Hepatic stellate cell (primary cell): ENCODE measurements around the gene FLRT3.

ENCODE experiments used
- DNase-seq: peaks from one replicate; pipeline ENCODE4 v3.0.0; 2011; ENCODE audit warnings: low spot score

FLRT3 gene

GRCh38 chr20:14337400-14338171, at the start of gene FLRT3:
Gene FLRT3, minus strand, starts transcription at chr20:14337612. Its CDS starts 10,106 bp downstream, at chr20:14327506.
- DNase-seq = peak; percentile 62

- no peak for DNase-seq
Measured at GRCh38 chr20:14386726-14387125, 49.3 kb upstream of the FLRT3 start.

- no peak for DNase-seq
Measured at GRCh38 chr20:14385176-14385740, 47.8 kb upstream of the FLRT3 start.

GRCh38 chr20:14384416-14385175, 47.2 kb upstream of the FLRT3 start:
- DNase-seq = no peak

- no peak for DNase-seq
Measured at GRCh38 chr20:14383335-14383734, 45.9 kb upstream of the FLRT3 start.

GRCh38 chr20:14378326-14378725, 40.9 kb upstream of the FLRT3 start:
- DNase-seq = no peak

GRCh38 chr20:14375416-14375985, 38.1 kb upstream of the FLRT3 start:
- DNase-seq = no peak

- no peak for DNase-seq
Measured at GRCh38 chr20:14374196-14374595, 36.8 kb upstream of the FLRT3 start.

- no peak for DNase-seq
Measured at GRCh38 chr20:14361509-14362345, 24.3 kb upstream of the FLRT3 start.

GRCh38 chr20:14360416-14360815, 23.0 kb upstream of the FLRT3 start:
- DNase-seq = no peak

GRCh38 chr20:14355791-14356190, 18.4 kb upstream of the FLRT3 start:
- no peak for DNase-seq

GRCh38 chr20:14344746-14345145, 7.3 kb upstream of the FLRT3 start:
- no peak for DNase-seq

- DNase-seq = no peak
Measured at GRCh38 chr20:14343491-14344065, 6.2 kb upstream of the FLRT3 start.

- DNase-seq = no peak
Measured at GRCh38 chr20:14342918-14343317, 5.5 kb upstream of the FLRT3 start.

GRCh38 chr20:14341801-14342200, 4.4 kb upstream of the FLRT3 start:
- no peak for DNase-seq

GRCh38 chr20:14336686-14337085, 726 bp downstream of the FLRT3 start:
- DNase-seq = no peak

- no peak for DNase-seq
Measured at GRCh38 chr20:14335052-14335451, 2.4 kb downstream of the FLRT3 start.

GRCh38 chr20:14334306-14334930, 3.0 kb downstream of the FLRT3 start:
- no peak for DNase-seq

- DNase-seq = no peak
Measured at GRCh38 chr20:14333721-14334120, 3.7 kb downstream of the FLRT3 start.

GRCh38 chr20:14332866-14333265, 4.5 kb downstream of the FLRT3 start:
- DNase-seq = no peak

GRCh38 chr20:14331646-14332045, 5.8 kb downstream of the FLRT3 start:
- no peak for DNase-seq
